HG03060 (cell line): Measurements from ENCODE around the gene SP140L.
"Not testable (repeated sequence)": the region's sequence is repeated elsewhere in the genome, so short reads cannot be mapped to it uniquely, and the experiment has no call there.

Source experiments
- ATAC-seq: cut with Tn5 transposase; IDR thresholded peaks from one replicate; pipeline ENCODE4 v1.9.1; 2021; ENCODE audit warnings: low read depth, moderate number of reproducible peaks; ENCODE audit not compliant: unreplicated experiment

The SP140L gene

DNA sequence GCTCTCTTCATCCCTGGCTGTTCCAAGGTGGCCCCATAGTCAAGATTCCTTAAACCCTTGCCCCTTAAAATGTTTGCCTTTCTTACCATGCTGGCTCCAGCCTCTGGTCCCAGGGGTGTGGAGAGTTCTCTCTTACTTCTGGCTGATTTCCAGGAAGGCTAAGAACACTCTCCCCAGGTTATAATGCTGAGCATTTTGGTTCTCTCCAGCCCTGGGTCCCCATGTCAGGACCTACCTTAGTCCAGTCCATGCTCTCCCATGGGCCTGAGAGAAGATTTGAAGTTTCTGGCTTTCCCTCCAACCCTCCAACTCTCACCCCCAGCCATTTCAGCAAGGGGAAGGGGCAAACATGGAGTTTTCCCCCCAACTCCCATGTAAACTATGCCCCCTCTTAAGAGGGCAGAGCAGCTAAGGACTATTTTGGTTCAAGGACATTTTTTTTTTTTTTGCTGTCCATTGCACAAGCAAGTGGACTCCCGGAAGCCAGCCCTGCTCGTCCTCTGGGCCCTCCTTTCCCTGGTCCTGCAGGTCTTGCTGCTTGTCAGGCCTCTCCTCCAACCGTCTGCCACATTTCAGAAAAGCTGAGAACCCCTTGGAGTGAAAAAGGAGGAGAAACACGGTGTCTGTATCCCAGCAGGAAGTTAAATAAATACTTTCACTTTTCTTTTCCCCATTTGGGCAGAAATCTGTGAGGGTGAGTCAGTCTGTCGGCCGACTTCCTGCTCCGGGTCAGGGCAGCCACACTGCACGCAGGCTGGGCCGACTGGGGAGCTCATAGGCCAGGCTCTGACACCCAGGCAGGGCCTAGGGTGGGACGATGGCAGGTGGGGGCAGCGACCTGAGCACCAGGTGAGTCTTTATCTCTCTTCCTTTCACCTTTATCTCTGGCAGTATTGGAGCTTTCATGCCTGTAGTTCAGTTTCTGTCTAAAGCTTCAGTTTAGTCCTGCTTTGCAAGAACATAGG lies at the start of gene SP140L:
Gene SP140L (plus strand): TSS at position 741 of the 965 bp plus-strand sequence. CDS start 77 bp downstream, at position 818.
- peak; percentile 83 for ATAC-seq

DNA sequence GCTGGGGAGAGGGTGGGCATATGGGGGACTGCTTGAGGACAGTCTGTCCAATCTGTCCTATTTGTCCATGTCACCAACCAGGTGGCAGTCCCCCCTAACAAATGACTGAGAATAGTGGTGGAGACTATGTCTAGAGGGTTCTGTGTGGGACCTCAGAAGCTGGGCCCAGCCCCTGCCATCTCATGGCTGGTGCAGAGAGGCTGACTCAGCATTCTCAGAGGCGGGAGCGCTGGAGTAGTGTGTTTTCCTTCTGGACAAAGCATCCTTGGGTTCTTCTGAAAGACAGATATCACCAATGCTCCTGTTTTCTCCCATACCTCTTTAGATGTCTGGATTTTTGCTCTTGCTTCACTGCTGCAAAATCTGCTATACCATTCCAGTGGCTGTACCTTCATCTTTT lies 44.1 kb upstream of the SP140L start:
- no peak for ATAC-seq

GRCh38 chr2:230286048-230286447 lies 40.9 kb upstream of the SP140L start:
- ATAC-seq = no peak

DNA sequence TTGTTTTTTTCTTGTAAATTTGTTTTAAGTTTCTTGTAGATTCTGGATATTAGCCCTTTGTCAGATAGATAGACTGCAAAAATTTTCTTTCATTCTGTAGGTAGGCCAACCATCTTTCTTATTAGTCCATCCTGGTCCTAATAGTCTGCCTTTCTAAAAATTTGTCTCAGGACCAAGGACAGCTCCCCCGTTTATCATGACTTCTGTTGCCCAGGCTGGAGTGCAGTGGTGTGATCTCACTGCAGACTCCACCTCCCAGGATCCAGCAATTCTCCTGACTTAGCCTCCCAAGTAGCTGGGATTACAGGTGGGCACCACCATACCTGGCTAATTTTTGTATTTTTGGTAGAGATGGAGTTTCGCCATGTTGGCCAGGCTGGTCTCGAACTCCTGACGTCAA lies 37.7 kb upstream of the SP140L start:
- ATAC-seq = not testable (repeated sequence)

GRCh38 chr2:230295192-230295591 lies 31.8 kb upstream of the SP140L start:
- ATAC-seq = no peak

GRCh38 chr2:230296917-230297316 lies 30.1 kb upstream of the SP140L start:
- ATAC-seq = no peak

DNA sequence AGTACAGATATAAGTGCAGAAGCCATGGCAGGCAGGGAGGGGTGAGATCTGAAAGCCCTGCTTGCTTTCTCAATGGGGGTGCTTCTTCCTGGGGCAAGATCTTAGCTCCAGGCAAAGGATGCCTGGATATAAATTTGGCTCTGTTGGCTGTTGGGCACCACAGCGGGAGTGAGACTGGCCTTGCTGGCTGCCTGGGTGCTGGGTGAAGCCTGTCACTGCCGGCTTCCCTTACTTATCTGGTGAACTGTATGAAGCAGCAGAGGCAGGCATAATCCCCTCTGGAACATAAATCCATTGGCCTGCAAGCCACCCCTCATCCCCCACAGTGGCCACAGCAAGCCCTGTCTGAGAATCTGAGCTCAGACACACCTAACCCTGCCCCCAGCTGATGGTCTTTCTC lies 27.4 kb upstream of the SP140L start:
- ATAC-seq = no peak

- no peak for ATAC-seq
Observed at GRCh38 chr2:230305416-230306275, 21.3 kb upstream of the SP140L start.

- no peak for ATAC-seq
Observed at GRCh38 chr2:230306474-230306873, 20.5 kb upstream of the SP140L start.

DNA sequence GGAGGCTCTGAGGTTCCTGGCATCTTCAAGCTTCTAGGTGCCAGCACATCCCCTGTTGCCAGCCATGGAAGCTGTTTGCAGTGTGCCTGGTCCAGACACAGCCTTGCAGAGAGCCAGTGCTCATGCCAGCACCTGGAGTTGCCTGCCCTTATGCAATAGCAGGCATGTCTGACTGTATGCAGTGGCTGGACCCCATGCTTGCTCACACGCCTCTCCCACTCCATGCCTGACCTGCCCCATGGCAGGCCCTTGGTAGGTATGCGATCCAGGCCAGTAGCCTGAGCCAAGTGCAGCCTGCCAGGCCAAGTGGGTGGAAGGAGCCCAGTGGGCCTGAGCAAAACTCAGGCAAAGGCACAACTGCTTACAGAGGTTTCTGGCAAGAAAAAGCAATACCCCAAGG lies 19.5 kb upstream of the SP140L start:
- no peak for ATAC-seq

- ATAC-seq = no peak
Observed at GRCh38 chr2:230308402-230309000, 18.5 kb upstream of the SP140L start.

GRCh38 chr2:230310792-230311191 lies 16.2 kb upstream of the SP140L start:
- not testable (repeated sequence) for ATAC-seq

- not testable (repeated sequence) for ATAC-seq
Observed at GRCh38 chr2:230311634-230312033, 15.4 kb upstream of the SP140L start.

DNA sequence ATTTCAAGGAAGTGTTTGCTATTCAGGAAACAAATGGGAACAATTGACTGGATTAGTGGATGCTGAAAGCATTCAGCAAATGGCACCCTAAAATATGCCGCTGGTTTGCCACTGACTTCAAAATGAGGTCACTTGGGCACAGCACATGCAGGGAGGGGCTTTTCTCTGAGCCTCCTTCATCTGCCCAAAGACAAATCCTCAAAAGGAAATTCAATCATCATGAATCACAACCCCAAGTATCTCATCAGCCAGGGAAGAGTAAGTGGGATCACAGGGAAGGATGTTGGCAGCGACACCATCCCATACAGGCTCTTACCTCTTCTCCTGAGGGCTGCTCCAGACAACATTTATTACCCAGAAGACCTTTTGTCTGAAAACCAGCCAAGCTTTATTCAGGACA lies 14.4 kb upstream of the SP140L start:
- ATAC-seq = no peak

DNA sequence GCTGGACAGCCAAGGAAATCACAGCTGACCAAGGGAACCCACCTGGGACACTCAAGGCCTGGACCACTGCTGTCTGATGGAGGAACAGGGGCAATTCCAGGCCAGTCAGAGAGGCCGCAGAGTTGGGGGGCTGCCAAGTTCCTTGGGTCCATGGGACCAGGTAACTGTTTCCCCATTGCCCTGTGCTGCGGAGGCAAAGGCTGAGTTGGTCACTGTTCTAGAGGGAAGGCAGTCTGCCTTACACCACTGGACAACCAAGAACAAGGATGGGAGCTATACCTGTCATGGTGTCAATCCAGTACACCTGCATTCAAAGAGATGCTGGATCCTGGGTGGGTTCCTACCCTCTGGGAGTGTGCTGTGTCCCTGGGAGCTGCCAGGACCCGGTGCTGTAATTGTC lies 9.6 kb upstream of the SP140L start:
- ATAC-seq = no peak

DNA sequence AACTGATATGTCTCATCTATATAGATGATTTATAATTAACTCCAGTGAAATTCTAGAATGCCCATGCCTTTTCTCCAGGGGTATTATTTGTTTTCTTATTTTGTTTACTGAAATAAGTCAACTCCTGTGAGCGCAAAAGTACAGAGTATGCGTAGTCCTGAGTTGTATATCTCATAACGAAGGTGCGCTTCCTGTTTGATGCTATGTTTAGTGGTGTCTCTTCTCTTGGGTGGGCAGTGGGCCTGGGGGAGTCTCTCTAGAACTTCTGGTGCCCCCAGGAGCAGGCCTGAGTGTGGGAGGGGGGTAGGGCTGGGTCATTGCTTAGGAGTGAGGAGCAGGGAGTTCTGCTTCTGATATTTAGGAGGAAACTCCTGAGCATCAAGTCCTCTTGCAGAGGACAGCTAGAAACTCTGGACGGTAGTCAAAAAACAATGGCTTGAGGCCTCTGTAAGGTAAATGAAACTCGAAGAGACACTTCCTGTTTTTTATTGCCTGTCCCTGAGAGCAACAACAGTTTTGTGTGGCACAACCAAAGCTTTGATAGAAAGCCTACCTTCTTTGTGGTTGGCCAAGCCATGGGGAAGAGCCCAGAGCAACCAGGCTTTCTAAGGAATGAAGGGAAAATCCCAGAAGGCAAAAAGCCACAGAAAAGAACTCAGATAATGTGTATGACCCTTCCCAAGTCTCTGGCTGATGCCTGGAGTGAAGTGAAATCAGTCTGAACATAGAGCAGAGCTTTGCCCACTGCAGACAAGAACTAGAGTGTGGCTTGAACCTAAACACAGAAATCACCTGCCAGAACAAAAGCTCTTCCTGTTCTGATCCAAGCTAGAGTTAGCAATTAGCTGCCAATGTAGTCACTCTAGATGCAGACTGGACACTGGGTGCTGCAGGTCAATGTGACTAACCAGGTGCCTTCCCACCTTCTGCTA lies 8.5 kb upstream of the SP140L start:
- ATAC-seq = peak; percentile 4

GRCh38 chr2:230319211-230319862 lies 7.7 kb upstream of the SP140L start:
- peak; percentile 71 for ATAC-seq

DNA sequence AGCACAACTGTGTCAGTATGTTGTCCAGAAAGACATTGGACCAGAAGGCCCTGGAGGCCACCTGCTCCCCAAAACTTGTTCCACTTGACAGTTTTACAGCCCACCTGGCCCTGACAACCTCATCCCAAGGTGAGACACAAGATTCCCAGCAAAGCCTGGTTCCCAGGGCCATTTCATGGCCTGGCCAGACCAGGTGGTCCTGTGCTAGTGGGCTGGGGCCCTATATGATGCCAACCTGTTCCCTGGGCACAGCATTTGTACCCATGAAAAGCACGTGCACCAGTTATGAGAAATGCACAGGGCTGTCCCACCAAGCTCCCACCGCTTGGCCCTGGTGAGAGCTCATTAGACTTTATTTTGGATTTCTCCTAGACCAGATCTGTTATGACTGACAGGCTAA lies 6.0 kb upstream of the SP140L start:
- no peak for ATAC-seq
